ACC112 (cell line): ENCODE data around the gene KCNK1.
"Not testable (repeated sequence)": the region's sequence is repeated elsewhere in the genome, so short reads cannot be mapped to it uniquely, and the experiment has no call there.

ENCODE experiments used
- H2AFZ ChIP-seq: fragments of 200-600 bp; sonication (generic); one replicate; pipeline ENCODE4 v1.6.0; 2017; ENCODE audit warnings: antibody characterized with exemption, low read length; ENCODE audit not compliant: unreplicated experiment
- H3K27ac ChIP-seq: fragments of 200-600 bp; sonication (generic); 2 replicates; pipeline ENCODE4 v1.5.1; 2014; ENCODE audit warnings: low read depth, mild to moderate bottlenecking, antibody characterized with exemption, low read length, moderate library complexity
- H3K27me3 ChIP-seq: fragments of 200-600 bp; sonication (generic); 2 replicates; pipeline ENCODE4 v1.6.1; 2014; ENCODE audit warnings: mild to moderate bottlenecking, antibody characterized with exemption, low read length, moderate library complexity, mixed read lengths; ENCODE audit not compliant: insufficient read depth
- H3K36me3 ChIP-seq: fragments of 200-600 bp; sonication (generic); 2 replicates; pipeline ENCODE4 v1.6.1; 2016; ENCODE audit warnings: mild to moderate bottlenecking, antibody characterized with exemption, low read length, moderate library complexity, mixed read lengths; ENCODE audit not compliant: insufficient read depth
- H3K4me1 ChIP-seq: fragments of 200-600 bp; sonication (generic); one replicate; pipeline ENCODE4 v1.6.1; 2016; ENCODE audit warnings: low read length, mixed read lengths; ENCODE audit not compliant: insufficient read depth, unreplicated experiment, control insufficient read depth
- H3K4me3 ChIP-seq: fragments of 200-600 bp; sonication (generic); 2 replicates; pipeline ENCODE4 v1.5.1; 2014; ENCODE audit warnings: mild to moderate bottlenecking, low read depth, low read length
- H3K79me2 ChIP-seq: fragments of 200-600 bp; sonication (generic); one replicate; pipeline ENCODE4 v1.6.0; 2016; ENCODE audit warnings: low read length; ENCODE audit not compliant: control insufficient read depth, unreplicated experiment, insufficient read depth

KCNK1 gene

GRCh38 chr1:233677690-233678354, 63.9 kb downstream of the KCNK1 start:
- no peaks in the 10 kb centered on the region for H3K79me2 ChIP-seq
- no peak overlapping the region for H2AFZ ChIP-seq
- no peaks in the 10 kb centered on the region for H3K36me3 ChIP-seq
- H3K27ac ChIP-seq, result no peak overlapping the region
- no peak overlapping the region for H3K4me3 ChIP-seq
- H3K4me1 ChIP-seq, result no peaks in the 10 kb centered on the region
- no peaks in the 10 kb centered on the region for H3K27me3 ChIP-seq

GRCh38 chr1:233679030-233679429, 65.1 kb downstream of the KCNK1 start:
- H3K27ac ChIP-seq, result no peak overlapping the region
- H3K27me3 ChIP-seq, result no peaks in the 10 kb centered on the region
- no peaks in the 10 kb centered on the region for H3K36me3 ChIP-seq
- H3K4me1 ChIP-seq, result no peaks in the 10 kb centered on the region
- no peaks in the 10 kb centered on the region for H3K79me2 ChIP-seq
- no peak overlapping the region for H3K4me3 ChIP-seq
- no peak overlapping the region for H2AFZ ChIP-seq

DNA sequence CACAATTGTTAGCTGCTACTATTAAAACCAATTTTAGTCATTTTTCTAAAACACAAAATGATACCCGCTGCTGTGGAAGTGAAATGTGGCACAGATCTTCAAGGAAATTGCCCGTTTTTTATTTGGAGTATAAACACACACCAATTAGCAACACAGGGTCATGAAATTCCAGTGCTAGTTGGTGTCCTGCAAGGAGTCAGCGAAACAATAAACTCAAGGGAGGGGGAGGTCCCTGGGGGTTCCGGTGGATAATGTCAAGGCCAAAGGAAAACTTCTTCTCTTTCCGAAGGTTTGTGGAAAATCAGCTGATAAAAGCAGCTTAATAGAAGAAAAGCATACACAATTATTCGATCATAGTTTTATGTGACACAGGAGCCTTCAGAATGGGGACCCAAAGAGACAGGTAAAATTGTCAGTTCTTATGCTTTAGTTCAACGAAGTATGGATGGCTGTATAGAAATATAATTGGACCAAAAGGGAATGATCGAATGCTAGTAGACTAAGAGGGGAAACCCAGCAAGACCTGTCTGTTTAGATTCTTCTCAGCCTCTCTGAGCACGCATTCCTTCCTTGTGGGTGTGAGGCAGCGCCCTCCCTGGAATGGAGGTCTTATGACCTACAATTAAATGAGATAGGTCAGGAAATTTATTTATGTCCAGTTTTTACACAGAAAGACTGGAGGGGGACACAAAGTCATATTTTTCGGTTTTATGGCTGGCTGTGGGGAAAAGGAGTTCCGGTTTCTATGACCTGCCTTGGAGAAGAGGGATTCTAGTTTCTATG, 65.9 kb downstream of the KCNK1 start:
- no peaks in the 10 kb centered on the region for H3K36me3 ChIP-seq
- no peak overlapping the region for H3K27ac ChIP-seq
- H2AFZ ChIP-seq, result no peak overlapping the region
- no peaks in the 10 kb centered on the region for H3K4me1 ChIP-seq
- H3K4me3 ChIP-seq, result no peak overlapping the region
- no peaks in the 10 kb centered on the region for H3K79me2 ChIP-seq
- no peaks in the 10 kb centered on the region for H3K27me3 ChIP-seq

DNA sequence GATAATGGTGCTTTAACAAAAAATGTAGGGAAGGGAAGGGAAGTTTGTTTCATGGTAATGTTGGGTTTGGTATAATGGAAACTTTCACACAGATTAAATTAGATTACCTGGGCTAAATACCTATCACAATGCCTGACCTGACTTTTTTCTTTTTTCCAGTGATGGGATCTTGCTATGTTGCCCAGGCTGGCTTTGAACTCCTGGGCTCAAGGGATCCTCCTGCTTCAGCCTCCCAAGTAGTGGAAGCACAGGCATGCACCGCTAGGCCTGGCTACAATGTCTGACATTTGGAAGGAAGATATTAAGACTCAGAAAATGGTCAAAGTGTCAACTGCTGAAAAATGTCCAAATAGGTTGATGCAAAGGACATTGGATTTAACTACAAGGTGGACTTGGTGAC, 67.4 kb downstream of the KCNK1 start:
- H3K4me3 ChIP-seq, result no peak overlapping the region
- H3K27me3 ChIP-seq, result no peaks in the 10 kb centered on the region
- H3K4me1 ChIP-seq, result no peaks in the 10 kb centered on the region
- H2AFZ ChIP-seq, result no peak overlapping the region
- no peaks in the 10 kb centered on the region for H3K79me2 ChIP-seq
- H3K36me3 ChIP-seq, result no peaks in the 10 kb centered on the region
- H3K27ac ChIP-seq, result no peak overlapping the region

GRCh38 chr1:233686653-233687052, 72.7 kb downstream of the KCNK1 start:
- not testable (repeated sequence) for H3K79me2 ChIP-seq, H2AFZ ChIP-seq, H3K4me3 ChIP-seq, H3K27ac ChIP-seq, H3K36me3 ChIP-seq, H3K4me1 ChIP-seq, H3K27me3 ChIP-seq

DNA sequence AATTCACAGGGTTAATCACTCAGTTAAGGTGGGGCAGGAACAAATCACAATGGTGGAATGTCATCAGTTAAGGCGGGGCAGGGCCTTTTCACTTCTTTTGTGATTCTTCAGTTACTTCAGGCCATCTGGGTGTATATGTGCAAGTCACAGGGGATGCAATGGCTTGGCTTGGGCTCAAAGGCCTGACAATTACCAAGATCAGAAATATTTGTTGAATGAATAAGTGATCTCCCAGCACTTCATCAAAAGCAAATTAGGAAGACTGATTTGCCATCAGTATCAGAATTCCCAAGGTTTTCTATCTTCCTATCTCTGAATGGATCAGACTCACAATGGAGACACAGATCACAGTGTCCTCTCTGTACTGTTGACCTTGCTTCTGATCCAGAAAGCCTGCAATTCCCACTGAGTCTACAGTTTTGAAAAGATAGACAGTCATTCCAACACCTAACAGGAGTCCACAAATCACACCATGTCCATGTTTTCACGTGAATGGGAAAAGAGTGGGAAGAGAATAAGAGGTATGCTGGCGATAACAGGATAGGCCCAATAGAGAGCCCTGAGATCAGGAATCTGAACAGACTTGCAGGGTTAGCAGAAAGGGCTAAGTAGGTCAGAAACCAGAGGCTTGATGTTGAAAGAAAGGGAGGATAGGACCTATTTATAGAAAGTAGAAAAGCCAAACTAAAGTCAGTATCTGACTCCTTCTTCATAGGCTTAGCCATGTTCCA, 75.3 kb downstream of the KCNK1 start:
- Histone ChIP-seq H3K79me2 (no peaks in the 10 kb centered on the region), H3K4me3 (no peak overlapping the region), H3K27ac (no peak overlapping the region), H3K4me1 (no peaks in the 10 kb centered on the region), H2AFZ (no peak overlapping the region), H3K27me3 (no peaks in the 10 kb centered on the region), H3K36me3 (no peaks in the 10 kb centered on the region)

GRCh38 chr1:233689748-233690254, 75.9 kb downstream of the KCNK1 start:
- H3K27ac ChIP-seq, result no peak overlapping the region
- H3K4me1 ChIP-seq, result no peaks in the 10 kb centered on the region
- no peaks in the 10 kb centered on the region for H3K79me2 ChIP-seq
- no peaks in the 10 kb centered on the region for H3K36me3 ChIP-seq
- no peak overlapping the region for H2AFZ ChIP-seq
- H3K27me3 ChIP-seq, result no peaks in the 10 kb centered on the region
- H3K4me3 ChIP-seq, result no peak overlapping the region

DNA sequence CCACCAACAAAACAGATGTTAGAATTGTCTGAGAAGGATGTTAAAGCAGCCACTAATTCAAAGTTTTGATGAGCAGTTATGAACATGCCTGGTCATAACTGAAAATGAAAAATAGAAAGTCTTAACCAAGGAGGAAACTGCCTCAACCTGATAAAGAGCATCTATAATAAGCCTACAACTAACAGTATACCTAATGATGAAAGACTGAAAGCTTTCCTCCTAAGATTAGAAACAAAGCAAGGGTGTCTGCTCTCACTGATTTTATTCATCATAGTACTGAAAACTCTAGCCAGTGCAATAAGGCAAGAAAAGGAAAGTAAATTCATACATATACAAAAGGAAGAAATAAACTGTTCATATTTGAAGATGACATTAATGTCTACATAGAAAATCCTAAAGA, 82.0 kb downstream of the KCNK1 start:
- no peaks in the 10 kb centered on the region for H3K27me3 ChIP-seq
- no peak overlapping the region for H2AFZ ChIP-seq
- H3K27ac ChIP-seq, result no peak overlapping the region
- no peaks in the 10 kb centered on the region for H3K4me1 ChIP-seq
- no peaks in the 10 kb centered on the region for H3K36me3 ChIP-seq
- H3K4me3 ChIP-seq, result no peak overlapping the region
- no peaks in the 10 kb centered on the region for H3K79me2 ChIP-seq

DNA sequence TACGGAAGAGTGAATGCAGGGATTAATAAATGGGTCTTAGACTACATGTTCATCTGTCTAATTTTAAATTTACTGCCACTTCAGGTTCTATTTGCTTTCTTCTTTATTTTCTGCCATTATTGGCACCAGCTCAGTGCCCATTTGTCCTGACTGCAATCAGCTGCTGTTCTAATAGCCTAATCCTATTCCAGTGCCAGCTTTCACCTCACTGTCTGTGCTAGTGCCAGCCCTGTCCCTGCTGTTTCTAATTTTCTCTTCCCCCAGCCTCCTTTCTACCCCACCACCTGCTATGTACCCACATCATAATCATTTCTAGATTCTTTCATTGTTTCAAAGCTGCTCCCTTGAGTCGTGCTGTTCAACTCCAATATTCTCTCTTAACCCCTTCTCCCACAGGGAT, 86.4 kb downstream of the KCNK1 start:
- Histone ChIP-seq H3K4me1 (no peaks in the 10 kb centered on the region), H3K36me3 (no peaks in the 10 kb centered on the region), H3K27ac (no peak overlapping the region), H3K27me3 (peaks cover 5% of the 10 kb centered on the region; the same call in 1 of the 2 replicates), H3K79me2 (no peaks in the 10 kb centered on the region), H2AFZ (no peak overlapping the region), H3K4me3 (no peak overlapping the region)

DNA sequence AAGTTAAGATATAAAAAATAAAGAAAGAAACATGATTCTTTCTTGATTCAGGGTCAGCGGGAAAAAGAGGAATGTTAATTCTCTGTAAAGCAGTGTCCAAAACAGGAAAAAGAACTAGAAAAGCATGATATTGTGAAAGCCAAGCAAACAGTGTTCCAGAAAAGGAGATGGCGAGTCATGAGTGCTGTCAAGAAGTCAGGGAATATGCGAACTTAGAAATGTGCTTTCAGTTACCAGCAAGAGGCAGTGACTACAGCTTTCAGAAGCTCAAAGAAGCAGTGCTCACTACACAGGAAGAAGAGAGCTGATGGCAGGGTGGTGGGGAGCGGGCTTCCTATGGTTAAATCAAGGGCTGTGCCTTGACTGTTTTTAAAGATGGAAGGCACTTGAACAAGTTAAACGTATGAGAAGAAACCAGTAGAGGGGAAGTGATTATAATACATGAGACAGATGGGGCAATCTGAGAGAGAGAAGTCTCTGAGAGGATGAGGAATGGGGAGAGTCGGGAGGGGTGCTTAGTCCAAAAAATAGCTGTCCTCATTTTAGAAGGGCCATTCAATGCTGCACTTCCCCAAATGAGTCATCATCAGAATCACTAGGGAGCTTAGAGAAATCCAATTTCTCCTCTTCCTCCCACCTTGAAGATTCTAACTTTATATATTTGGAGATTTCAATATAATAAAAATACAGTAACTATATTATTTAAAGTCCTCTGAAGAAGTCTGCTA, 90.4 kb downstream of the KCNK1 start:
- Histone ChIP-seq H2AFZ (no peak overlapping the region), H3K36me3 (no peaks in the 10 kb centered on the region), H3K27ac (no peak overlapping the region), H3K27me3 (peaks cover 5% of the 10 kb centered on the region; the same call in 1 of the 2 replicates), H3K4me1 (no peaks in the 10 kb centered on the region), H3K4me3 (no peak overlapping the region), H3K79me2 (no peaks in the 10 kb centered on the region)
